WTC11 (cell line): ENCODE measurements around the gene PRKCQ. TPM values are rescaled to one million over a fixed set of nuclear protein-coding genes. Genes with fewer than 3 reads are reported as not detected.

ENCODE experiments used
- ATAC-seq: fragments of 200-7000 bp; cut with Tn5 transposase; 2 replicates; pipeline ENCODE4 v1.10.0; 2021; ENCODE audit warnings: mild to moderate bottlenecking, moderate library complexity
- CTCF ChIA-PET: fragments of 300-600 bp; sonication (Branson Sonifier 250); formaldehyde crosslinking; loops from one replicate; lab custom pipeline; 2021; ENCODE audit warnings: antibody characterized with exemption; lab: Charles Lee
- POLR2A ChIA-PET: fragments of 350-600 bp; sonication (Branson Sonifier 250); formaldehyde crosslinking; loops from one replicate; lab custom pipeline; 2021; ENCODE audit warnings: antibody characterized with exemption; lab: Charles Lee
- DNase-seq: peaks from one replicate; pipeline ENCODE4 v3.0.0; 2021; ENCODE audit warnings: low spot score
- H3K27ac Mint-ChIP-seq: 2 replicates; pipeline ENCODE4 v1.8.0; 2021; ENCODE audit warnings: mixed read lengths
- H3K27me3 Mint-ChIP-seq: 2 replicates; pipeline ENCODE4 v1.8.0; 2021; ENCODE audit warnings: low read depth, mild to moderate bottlenecking, moderate library complexity, mixed read lengths
- H3K36me3 Mint-ChIP-seq: 2 replicates; pipeline ENCODE4 v1.8.0; 2021; ENCODE audit warnings: mixed read lengths
- H3K4me1 Mint-ChIP-seq: 2 replicates; pipeline ENCODE4 v1.8.0; 2022; ENCODE audit warnings: mixed read lengths
- H3K4me3 Mint-ChIP-seq: 2 replicates; pipeline ENCODE4 v1.8.0; 2021; ENCODE audit warnings: mild to moderate bottlenecking, moderate library complexity, mixed read lengths
- H3K9me3 Mint-ChIP-seq: 2 replicates; pipeline ENCODE4 v1.8.0; 2021; ENCODE audit warnings: mixed read lengths
- ATF1 ChIP-seq: sonication (generic); formaldehyde crosslinking; IDR thresholded peaks from 2 replicates; pipeline ENCODE4 v1.8.1; 2023; ENCODE audit warnings: mild to moderate bottlenecking, moderate library complexity, missing genetic modification reagents
- ELF4 ChIP-seq: sonication (generic); formaldehyde crosslinking; IDR thresholded peaks from 2 replicates; pipeline ENCODE4 v1.8.1; 2022; ENCODE audit warnings: low read depth, mild to moderate bottlenecking, moderate library complexity, missing genetic modification reagents
- GRHL2 ChIP-seq: fragments of 250-450 bp; sonication (Bioruptor Pico); IDR thresholded peaks from 2 replicates; pipeline ENCODE4 v1.8.0; 2022; ENCODE audit warnings: mild to moderate bottlenecking, moderate library complexity; ENCODE audit not compliant: insufficient replicate concordance, severe bottlenecking
- HMGA2 ChIP-seq: fragments of 250-450 bp; sonication (Bioruptor Pico); IDR thresholded peaks from 2 replicates; pipeline ENCODE4 v1.4.0; 2021; ENCODE audit warnings: mild to moderate bottlenecking, moderate library complexity
- JUN ChIP-seq: sonication (generic); formaldehyde crosslinking; IDR thresholded peaks from 2 replicates; pipeline ENCODE4 v1.8.0; 2023; ENCODE audit warnings: mild to moderate bottlenecking, missing genetic modification reagents
- KAT7 ChIP-seq: sonication (generic); formaldehyde crosslinking; IDR thresholded peaks from 2 replicates; pipeline ENCODE4 v1.8.1; 2023; ENCODE audit warnings: missing genetic modification reagents, mild to moderate bottlenecking, borderline replicate concordance
- NR1H2 ChIP-seq: sonication (generic); formaldehyde crosslinking; IDR thresholded peaks from 2 replicates; pipeline ENCODE4 v1.9.0; 2021; ENCODE audit warnings: mild to moderate bottlenecking, moderate library complexity, missing genetic modification reagents
- SMAD3 ChIP-seq: sonication (generic); formaldehyde crosslinking; IDR thresholded peaks from 2 replicates; pipeline ENCODE4 v1.8.0; 2022; ENCODE audit warnings: missing genetic modification reagents, mild to moderate bottlenecking, borderline replicate concordance
- SP1 ChIP-seq: sonication (generic); formaldehyde crosslinking; conservative IDR thresholded peaks from 2 replicates; pipeline ENCODE4 v1.8.1; 2022; ENCODE audit warnings: missing genetic modification reagents
- TCF7 ChIP-seq: sonication (generic); formaldehyde crosslinking; IDR thresholded peaks from 2 replicates; pipeline ENCODE4 v1.8.0; 2022; ENCODE audit warnings: mild to moderate bottlenecking, low read depth, missing genetic modification reagents, moderate library complexity
- ZBTB21 ChIP-seq: sonication (generic); formaldehyde crosslinking; IDR thresholded peaks from 2 replicates; pipeline ENCODE4 v1.8.1; 2023; ENCODE audit warnings: mild to moderate bottlenecking, missing genetic modification reagents, borderline replicate concordance
- ZNF138 ChIP-seq: sonication (generic); formaldehyde crosslinking; conservative IDR thresholded peaks from 2 replicates; pipeline ENCODE4 v1.8.1; 2022; ENCODE audit warnings: mild to moderate bottlenecking, moderate library complexity, missing genetic modification reagents
- ZNF317 ChIP-seq: sonication (generic); formaldehyde crosslinking; IDR thresholded peaks from 2 replicates; pipeline ENCODE4 v1.8.1; 2023; ENCODE audit warnings: low read depth, mild to moderate bottlenecking, moderate library complexity, missing genetic modification reagents, borderline replicate concordance
- total RNA-seq: library from RNA; stranded (reverse); gene quantifications from 3 replicates; pipeline ENCODE4 v1.2.3, GENCODE V29; 2021
- TF ChIP-seq, protein P1 (sequence below): sonication (generic); formaldehyde crosslinking; conservative IDR thresholded peaks from 2 replicates; pipeline ENCODE4 v1.8.1; 2023; ENCODE audit warnings: mild to moderate bottlenecking, low read depth, missing genetic modification reagents, moderate library complexity
- TF ChIP-seq, protein P2 (sequence below): sonication (generic); formaldehyde crosslinking; IDR thresholded peaks from 2 replicates; pipeline ENCODE4 v1.8.0; 2022; ENCODE audit warnings: missing genetic modification reagents
- TF ChIP-seq, protein P3 (sequence below): fragments of 250-450 bp; sonication (Bioruptor Pico); IDR thresholded peaks from 2 replicates; pipeline ENCODE4 v1.9.0; 2021; ENCODE audit warnings: moderate library complexity, mild to moderate bottlenecking, inconsistent platforms, borderline replicate concordance
- TF ChIP-seq, protein P4 (sequence below): sonication (generic); formaldehyde crosslinking; IDR thresholded peaks from 2 replicates; pipeline ENCODE4 v1.8.1; 2022; ENCODE audit warnings: mild to moderate bottlenecking, missing genetic modification reagents, moderate library complexity, borderline replicate concordance
- TF ChIP-seq, protein P5 (sequence below): sonication (generic); formaldehyde crosslinking; IDR thresholded peaks from 2 replicates; pipeline ENCODE4 v1.8.0; 2022; ENCODE audit warnings: mild to moderate bottlenecking, missing genetic modification reagents
- TF ChIP-seq, protein P6 (sequence below): sonication (generic); formaldehyde crosslinking; IDR thresholded peaks from 2 replicates; pipeline ENCODE4 v1.8.1; 2023; ENCODE audit warnings: mild to moderate bottlenecking, missing genetic modification reagents
- TF ChIP-seq, protein P7 (sequence below): fragments of 250-450 bp; sonication (Bioruptor Pico); IDR thresholded peaks from 2 replicates; pipeline ENCODE4 v1.9.0; 2021; ENCODE audit warnings: mild to moderate bottlenecking, borderline replicate concordance

The PRKCQ gene
- total RNA-seq, 1 experiment from 2014 or later = 8.7 TPM

DNA sequence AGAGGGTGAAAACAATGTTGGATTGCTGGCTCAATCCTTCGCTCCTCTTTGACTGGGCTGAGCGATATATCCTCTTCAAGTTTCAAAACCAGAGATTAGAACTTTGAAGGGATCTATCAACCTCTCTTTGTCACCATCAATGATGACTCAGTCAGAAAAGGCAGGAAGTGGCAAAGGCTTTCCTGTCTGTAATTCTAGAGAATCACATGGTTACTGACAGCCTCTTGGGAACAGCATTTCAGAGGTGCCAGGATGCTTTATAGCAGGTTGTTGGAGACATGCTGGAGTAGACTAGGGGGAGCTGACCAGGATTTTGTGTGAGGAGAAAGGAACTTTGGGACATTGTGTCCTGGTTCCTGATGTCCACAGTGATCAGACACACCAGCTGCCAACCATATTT, 81.3 kb downstream of the PRKCQ start:
- CTCF ChIA-PET = interaction anchor here (0.6 kb wide), 1 partner anchor 652 kb away, joined by 4 read pairs; no protein-coding TSS in a partner anchor
- ATAC-seq (no peak), DNase-seq (no peak)
- H3K9me3 Mint-ChIP-seq = no peaks in the 10 kb centered on the region
- H3K4me1 Mint-ChIP-seq = no peaks in the 10 kb centered on the region
- TF ChIP-seq ATF1 = no peak
- TF ChIP-seq SMAD3 = no peak
- no peak for TF ChIP-seq GRHL2 (CRISPR knock-in tag)
- no peak for TF ChIP-seq NR1H2
- no peak for TF ChIP-seq HMGA2 (CRISPR knock-in tag)
- TF ChIP-seq SP1 (CRISPR knock-in tag) = no peak
- no peak for TF ChIP-seq ZNF138 (CRISPR knock-in tag)
- TF ChIP-seq, protein P1, sequence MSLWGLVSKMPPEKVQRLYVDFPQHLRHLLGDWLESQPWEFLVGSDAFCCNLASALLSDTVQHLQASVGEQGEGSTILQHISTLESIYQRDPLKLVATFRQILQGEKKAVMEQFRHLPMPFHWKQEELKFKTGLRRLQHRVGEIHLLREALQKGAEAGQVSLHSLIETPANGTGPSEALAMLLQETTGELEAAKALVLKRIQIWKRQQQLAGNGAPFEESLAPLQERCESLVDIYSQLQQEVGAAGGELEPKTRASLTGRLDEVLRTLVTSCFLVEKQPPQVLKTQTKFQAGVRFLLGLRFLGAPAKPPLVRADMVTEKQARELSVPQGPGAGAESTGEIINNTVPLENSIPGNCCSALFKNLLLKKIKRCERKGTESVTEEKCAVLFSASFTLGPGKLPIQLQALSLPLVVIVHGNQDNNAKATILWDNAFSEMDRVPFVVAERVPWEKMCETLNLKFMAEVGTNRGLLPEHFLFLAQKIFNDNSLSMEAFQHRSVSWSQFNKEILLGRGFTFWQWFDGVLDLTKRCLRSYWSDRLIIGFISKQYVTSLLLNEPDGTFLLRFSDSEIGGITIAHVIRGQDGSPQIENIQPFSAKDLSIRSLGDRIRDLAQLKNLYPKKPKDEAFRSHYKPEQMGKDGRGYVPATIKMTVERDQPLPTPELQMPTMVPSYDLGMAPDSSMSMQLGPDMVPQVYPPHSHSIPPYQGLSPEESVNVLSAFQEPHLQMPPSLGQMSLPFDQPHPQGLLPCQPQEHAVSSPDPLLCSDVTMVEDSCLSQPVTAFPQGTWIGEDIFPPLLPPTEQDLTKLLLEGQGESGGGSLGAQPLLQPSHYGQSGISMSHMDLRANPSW (CRISPR knock-in tag) = no peak
- TF ChIP-seq JUN (CRISPR knock-in tag) = no peak
- TF ChIP-seq, protein P2, sequence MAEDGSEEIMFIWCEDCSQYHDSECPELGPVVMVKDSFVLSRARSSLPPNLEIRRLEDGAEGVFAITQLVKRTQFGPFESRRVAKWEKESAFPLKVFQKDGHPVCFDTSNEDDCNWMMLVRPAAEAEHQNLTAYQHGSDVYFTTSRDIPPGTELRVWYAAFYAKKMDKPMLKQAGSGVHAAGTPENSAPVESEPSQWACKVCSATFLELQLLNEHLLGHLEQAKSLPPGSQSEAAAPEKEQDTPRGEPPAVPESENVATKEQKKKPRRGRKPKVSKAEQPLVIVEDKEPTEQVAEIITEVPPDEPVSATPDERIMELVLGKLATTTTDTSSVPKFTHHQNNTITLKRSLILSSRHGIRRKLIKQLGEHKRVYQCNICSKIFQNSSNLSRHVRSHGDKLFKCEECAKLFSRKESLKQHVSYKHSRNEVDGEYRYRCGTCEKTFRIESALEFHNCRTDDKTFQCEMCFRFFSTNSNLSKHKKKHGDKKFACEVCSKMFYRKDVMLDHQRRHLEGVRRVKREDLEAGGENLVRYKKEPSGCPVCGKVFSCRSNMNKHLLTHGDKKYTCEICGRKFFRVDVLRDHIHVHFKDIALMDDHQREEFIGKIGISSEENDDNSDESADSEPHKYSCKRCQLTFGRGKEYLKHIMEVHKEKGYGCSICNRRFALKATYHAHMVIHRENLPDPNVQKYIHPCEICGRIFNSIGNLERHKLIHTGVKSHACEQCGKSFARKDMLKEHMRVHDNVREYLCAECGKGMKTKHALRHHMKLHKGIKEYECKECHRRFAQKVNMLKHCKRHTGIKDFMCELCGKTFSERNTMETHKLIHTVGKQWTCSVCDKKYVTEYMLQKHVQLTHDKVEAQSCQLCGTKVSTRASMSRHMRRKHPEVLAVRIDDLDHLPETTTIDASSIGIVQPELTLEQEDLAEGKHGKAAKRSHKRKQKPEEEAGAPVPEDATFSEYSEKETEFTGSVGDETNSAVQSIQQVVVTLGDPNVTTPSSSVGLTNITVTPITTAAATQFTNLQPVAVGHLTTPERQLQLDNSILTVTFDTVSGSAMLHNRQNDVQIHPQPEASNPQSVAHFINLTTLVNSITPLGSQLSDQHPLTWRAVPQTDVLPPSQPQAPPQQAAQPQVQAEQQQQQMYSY (CRISPR knock-in tag) = no peak
- no peak for TF ChIP-seq ZBTB21 (CRISPR knock-in tag)
- TF ChIP-seq, protein P3, sequence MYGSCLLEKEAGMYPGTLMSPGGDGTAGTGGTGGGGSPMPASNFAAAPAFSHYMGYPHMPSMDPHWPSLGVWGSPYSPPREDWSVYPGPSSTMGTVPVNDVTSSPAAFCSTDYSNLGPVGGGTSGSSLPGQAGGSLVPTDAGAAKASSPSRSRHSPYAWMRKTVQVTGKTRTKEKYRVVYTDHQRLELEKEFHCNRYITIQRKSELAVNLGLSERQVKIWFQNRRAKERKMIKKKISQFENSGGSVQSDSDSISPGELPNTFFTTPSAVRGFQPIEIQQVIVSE (CRISPR knock-in tag) = no peak
- TF ChIP-seq, protein P4, sequence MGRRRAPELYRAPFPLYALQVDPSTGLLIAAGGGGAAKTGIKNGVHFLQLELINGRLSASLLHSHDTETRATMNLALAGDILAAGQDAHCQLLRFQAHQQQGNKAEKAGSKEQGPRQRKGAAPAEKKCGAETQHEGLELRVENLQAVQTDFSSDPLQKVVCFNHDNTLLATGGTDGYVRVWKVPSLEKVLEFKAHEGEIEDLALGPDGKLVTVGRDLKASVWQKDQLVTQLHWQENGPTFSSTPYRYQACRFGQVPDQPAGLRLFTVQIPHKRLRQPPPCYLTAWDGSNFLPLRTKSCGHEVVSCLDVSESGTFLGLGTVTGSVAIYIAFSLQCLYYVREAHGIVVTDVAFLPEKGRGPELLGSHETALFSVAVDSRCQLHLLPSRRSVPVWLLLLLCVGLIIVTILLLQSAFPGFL (CRISPR knock-in tag) = no peak
- no peak for TF ChIP-seq TCF7
- TF ChIP-seq, protein P5, sequence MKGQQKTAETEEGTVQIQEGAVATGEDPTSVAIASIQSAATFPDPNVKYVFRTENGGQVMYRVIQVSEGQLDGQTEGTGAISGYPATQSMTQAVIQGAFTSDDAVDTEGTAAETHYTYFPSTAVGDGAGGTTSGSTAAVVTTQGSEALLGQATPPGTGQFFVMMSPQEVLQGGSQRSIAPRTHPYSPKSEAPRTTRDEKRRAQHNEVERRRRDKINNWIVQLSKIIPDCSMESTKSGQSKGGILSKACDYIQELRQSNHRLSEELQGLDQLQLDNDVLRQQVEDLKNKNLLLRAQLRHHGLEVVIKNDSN (CRISPR knock-in tag) = no peak
- no peak for TF ChIP-seq ZNF317 (CRISPR knock-in tag)
- TF ChIP-seq, protein P6, sequence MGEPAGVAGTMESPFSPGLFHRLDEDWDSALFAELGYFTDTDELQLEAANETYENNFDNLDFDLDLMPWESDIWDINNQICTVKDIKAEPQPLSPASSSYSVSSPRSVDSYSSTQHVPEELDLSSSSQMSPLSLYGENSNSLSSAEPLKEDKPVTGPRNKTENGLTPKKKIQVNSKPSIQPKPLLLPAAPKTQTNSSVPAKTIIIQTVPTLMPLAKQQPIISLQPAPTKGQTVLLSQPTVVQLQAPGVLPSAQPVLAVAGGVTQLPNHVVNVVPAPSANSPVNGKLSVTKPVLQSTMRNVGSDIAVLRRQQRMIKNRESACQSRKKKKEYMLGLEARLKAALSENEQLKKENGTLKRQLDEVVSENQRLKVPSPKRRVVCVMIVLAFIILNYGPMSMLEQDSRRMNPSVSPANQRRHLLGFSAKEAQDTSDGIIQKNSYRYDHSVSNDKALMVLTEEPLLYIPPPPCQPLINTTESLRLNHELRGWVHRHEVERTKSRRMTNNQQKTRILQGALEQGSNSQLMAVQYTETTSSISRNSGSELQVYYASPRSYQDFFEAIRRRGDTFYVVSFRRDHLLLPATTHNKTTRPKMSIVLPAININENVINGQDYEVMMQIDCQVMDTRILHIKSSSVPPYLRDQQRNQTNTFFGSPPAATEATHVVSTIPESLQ (CRISPR knock-in tag) = no peak
- TF ChIP-seq ELF4 = no peak
- TF ChIP-seq, protein P7, sequence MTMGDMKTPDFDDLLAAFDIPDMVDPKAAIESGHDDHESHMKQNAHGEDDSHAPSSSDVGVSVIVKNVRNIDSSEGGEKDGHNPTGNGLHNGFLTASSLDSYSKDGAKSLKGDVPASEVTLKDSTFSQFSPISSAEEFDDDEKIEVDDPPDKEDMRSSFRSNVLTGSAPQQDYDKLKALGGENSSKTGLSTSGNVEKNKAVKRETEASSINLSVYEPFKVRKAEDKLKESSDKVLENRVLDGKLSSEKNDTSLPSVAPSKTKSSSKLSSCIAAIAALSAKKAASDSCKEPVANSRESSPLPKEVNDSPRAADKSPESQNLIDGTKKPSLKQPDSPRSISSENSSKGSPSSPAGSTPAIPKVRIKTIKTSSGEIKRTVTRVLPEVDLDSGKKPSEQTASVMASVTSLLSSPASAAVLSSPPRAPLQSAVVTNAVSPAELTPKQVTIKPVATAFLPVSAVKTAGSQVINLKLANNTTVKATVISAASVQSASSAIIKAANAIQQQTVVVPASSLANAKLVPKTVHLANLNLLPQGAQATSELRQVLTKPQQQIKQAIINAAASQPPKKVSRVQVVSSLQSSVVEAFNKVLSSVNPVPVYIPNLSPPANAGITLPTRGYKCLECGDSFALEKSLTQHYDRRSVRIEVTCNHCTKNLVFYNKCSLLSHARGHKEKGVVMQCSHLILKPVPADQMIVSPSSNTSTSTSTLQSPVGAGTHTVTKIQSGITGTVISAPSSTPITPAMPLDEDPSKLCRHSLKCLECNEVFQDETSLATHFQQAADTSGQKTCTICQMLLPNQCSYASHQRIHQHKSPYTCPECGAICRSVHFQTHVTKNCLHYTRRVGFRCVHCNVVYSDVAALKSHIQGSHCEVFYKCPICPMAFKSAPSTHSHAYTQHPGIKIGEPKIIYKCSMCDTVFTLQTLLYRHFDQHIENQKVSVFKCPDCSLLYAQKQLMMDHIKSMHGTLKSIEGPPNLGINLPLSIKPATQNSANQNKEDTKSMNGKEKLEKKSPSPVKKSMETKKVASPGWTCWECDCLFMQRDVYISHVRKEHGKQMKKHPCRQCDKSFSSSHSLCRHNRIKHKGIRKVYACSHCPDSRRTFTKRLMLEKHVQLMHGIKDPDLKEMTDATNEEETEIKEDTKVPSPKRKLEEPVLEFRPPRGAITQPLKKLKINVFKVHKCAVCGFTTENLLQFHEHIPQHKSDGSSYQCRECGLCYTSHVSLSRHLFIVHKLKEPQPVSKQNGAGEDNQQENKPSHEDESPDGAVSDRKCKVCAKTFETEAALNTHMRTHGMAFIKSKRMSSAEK (CRISPR knock-in tag) = no peak
- TF ChIP-seq KAT7 (CRISPR knock-in tag) = no peak
- no peaks in the 10 kb centered on the region for H3K27me3 Mint-ChIP-seq
- POLR2A ChIA-PET = no interaction called here
- no peak overlapping the region for H3K27ac Mint-ChIP-seq
- no peak overlapping the region for H3K4me3 Mint-ChIP-seq
- no peaks in the 10 kb centered on the region for H3K36me3 Mint-ChIP-seq
